ENCODE results near the gene PTPN21.

The PTPN21 gene

DNA sequence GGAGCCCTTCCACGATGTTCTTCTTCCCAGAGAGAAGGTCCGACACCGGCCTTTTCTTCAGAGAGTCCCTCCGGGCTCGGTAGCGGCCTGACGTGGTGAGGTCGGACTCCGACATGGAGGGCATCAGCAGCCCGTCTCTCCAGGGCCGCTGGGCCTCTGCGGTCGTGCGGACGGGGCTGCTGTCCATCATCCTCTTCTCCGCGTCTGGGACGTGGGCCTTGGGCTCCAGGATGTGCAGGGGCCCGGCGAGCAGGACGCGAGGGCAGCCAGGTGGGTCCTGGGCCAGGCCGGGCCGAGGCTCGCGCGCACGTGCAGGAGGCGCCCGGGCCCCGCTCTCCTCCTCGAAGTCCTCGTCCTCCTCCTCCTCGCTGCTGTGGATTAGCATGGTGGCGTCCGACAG lies 75.9 kb downstream of the PTPN21 start:
- H3K4me3 Mint-ChIP-seq: no peak overlapping the region
- H3K36me3 Mint-ChIP-seq (ENCODE audit: low read depth): no peaks in the 10 kb centered on the region
- H3K27me3 Mint-ChIP-seq: peaks cover 24% of the 10 kb centered on the region
- H3K4me1 Mint-ChIP-seq (ENCODE audit: low read depth): no peaks in the 10 kb centered on the region
- H3K9me3 Mint-ChIP-seq: no peaks in the 10 kb centered on the region
- H3K27ac Mint-ChIP-seq: no peak overlapping the region
- DNase-seq: no peak

DNA sequence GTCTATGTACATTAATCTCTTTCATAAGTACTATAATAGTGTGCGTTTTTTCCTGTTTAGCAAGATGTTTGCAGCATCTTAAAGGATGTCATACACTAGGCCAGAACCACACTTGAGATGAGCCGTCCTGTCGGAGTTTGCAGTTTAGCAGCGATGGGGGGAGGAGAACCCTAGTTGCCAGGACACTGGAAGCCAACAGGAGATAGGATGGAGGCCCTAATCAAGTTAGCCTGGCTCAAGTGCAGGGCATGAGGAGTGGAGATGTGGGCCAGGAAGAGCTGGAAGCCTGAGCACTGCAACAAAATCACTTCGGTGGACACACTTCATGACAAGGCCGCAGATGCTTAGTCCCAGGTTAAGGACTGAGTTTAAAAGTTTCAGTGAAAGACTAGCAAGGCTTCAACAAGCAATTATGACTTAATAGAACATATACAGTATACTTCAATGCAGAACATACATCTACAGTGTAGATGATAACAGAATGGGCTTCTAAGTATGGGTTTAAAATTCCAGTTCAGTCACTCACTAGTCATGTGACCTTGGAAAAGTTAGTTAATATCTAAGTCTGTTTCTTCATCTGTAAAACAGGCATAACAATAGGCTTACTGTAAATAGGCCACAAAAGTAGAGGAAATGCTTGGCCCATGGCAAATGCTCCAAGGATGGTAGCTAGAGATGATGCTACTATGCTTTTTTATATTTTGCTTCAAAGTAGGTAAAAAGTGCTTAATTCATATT lies 77.1 kb downstream of the PTPN21 start:
- Mint-ChIP-seq H3K27me3 (peaks cover 18% of the 10 kb centered on the region), H3K9me3 (no peaks in the 10 kb centered on the region), H3K4me1 (ENCODE audit: low read depth) (no peaks in the 10 kb centered on the region), H3K36me3 (ENCODE audit: low read depth) (no peaks in the 10 kb centered on the region), H3K4me3 (no peak overlapping the region), H3K27ac (no peak overlapping the region)
- DNase-seq: no peak

DNA sequence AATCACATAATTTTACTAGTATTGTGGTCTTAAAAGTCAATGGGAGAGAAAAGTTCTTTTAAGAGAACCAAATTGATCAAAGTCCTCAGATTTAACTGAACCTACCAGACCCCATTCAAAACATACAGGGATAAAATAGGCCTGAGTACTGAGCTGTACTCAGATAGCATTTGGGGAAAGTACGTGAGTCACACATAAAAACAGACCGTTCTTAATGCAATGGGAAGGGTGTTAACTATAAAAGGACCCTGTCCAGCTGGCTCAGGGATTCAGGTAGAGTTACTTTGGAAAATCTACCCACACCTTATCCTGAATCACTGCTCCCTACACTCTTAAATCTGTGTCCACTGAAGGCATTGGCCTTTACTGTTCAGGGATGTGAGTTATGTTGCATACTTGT lies 78.0 kb downstream of the PTPN21 start:
- H3K4me1 Mint-ChIP-seq (ENCODE audit: low read depth): no peaks in the 10 kb centered on the region
- H3K9me3 Mint-ChIP-seq: no peaks in the 10 kb centered on the region
- peaks cover 10% of the 10 kb centered on the region for H3K27me3 Mint-ChIP-seq
- no peak overlapping the region for H3K4me3 Mint-ChIP-seq
- no peak for DNase-seq
- no peaks in the 10 kb centered on the region for H3K36me3 Mint-ChIP-seq (ENCODE audit: low read depth)
- H3K27ac Mint-ChIP-seq: no peak overlapping the region

DNA sequence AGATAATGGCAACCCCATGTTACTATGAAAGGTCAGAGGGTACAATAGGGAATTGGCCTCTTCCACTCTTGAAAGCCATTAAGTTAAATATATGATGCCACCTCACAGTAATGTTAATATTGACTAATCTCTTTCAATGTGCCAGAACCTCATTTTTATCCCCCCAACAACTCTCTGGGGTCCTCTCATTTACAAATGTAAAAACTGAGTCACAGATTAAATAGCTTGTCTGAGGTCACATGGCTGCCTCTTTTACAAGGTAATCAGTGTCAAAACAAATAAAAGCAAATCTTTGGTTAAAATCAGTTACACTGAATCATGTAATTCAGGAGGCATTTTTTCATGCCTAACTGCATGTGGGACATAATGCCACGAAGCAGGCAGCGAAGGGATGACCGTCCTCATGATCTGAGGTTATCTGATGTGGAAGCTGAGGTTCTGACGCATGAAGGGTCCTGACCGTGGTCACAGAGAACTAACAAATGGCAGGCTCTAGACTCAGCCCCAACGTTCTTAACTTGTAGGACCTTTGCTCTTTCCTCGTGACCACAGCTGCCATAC lies 78.5 kb downstream of the PTPN21 start:
- Mint-ChIP-seq H3K27ac (no peak overlapping the region), H3K27me3 (peaks cover 7% of the 10 kb centered on the region), H3K4me3 (no peak overlapping the region), H3K36me3 (ENCODE audit: low read depth) (no peaks in the 10 kb centered on the region), H3K4me1 (ENCODE audit: low read depth) (no peaks in the 10 kb centered on the region), H3K9me3 (no peaks in the 10 kb centered on the region)
- DNase-seq: no peak

DNA sequence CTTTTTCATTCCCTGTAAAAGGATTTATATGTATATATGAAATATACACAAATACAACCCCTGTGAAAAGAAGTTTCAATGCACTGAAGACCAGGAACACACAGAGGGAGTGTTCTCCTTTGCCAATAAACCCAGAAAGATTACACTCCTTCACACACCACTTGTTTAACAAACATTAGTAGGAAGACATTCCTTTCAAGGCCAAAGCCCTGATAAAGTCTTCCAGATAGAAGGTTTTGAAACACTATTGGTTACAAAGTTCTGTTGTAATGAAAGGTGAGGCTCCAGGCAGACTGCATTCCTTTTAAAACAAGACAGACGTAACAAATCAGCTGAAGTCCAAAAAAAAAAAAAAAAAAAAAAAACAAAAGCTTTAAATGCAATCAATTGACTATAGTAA lies 81.0 kb downstream of the PTPN21 start:
- no peaks in the 10 kb centered on the region for H3K27me3 Mint-ChIP-seq
- no peak overlapping the region for H3K4me3 Mint-ChIP-seq
- no peaks in the 10 kb centered on the region for H3K9me3 Mint-ChIP-seq
- DNase-seq: no peak
- no peak overlapping the region for H3K27ac Mint-ChIP-seq
- no peaks in the 10 kb centered on the region for H3K4me1 Mint-ChIP-seq (ENCODE audit: low read depth)
- H3K36me3 Mint-ChIP-seq (ENCODE audit: low read depth): no peaks in the 10 kb centered on the region

DNA sequence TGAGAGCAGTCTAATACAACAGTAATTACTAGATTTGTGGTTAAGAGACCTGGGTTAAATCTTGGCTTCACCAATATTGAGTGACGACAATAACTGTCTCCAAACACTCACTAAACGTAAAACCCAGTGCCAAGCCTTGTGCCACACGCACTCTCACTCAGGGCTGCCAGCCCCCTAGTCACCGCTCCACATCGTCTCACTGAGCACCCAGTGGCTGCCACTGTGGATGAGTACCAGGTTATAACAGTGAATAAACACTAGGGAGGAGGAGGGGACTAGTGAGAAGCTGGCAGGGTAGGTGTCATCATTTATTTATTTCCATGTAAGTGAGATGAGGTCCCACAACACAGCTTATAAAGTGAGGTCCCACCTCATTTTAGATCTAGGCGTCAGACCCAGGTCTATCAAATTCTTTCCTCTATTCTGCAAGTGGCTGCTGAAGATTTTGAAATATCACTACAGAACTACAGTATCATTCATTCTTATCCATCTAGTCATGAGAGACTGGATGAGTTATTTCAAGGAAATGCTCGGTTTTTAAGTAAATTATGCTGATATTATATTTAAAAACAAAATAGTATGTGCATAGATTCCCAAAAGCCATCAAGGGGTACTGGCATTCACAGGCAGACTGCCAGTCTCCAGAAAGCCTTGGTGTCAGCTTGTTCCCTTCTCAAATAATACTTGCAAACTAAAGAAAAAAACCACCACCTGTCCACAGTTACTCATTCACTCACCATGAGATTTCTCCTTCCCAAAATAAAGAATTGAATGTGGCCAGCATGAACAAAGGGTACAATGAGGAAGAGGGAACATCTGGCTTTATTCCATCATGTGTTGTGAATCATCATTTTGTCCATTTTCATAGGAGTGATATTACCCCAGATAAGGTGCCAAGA lies 84.0 kb downstream of the PTPN21 start:
- DNase-seq: no peak
- Mint-ChIP-seq H3K9me3 (no peaks in the 10 kb centered on the region), H3K27me3 (no peaks in the 10 kb centered on the region), H3K27ac (no peak overlapping the region), H3K36me3 (ENCODE audit: low read depth) (no peaks in the 10 kb centered on the region), H3K4me1 (ENCODE audit: low read depth) (no peaks in the 10 kb centered on the region), H3K4me3 (no peak overlapping the region)

DNA sequence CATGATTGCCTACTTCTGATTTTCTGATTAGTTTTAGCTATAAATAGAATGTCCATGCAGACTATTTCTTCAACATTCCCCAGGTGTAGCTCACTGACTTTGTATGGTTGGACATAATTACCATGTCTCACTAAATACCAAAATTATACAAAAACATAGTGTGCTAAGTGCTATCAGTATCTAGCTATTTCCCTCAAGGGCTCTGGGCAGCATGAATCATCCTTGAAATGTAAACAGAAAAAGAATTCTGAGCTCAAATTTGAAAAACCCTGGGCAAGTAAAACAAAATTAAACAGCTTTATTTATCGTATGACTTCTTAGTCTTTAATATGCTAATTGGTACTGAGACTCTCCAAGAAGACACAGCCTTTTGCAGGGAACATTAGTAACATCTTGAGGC lies 86.4 kb downstream of the PTPN21 start:
- H3K27me3 Mint-ChIP-seq: no peaks in the 10 kb centered on the region
- H3K36me3 Mint-ChIP-seq (ENCODE audit: low read depth): no peaks in the 10 kb centered on the region
- no peak for DNase-seq
- no peak overlapping the region for H3K27ac Mint-ChIP-seq
- H3K4me1 Mint-ChIP-seq (ENCODE audit: low read depth): no peaks in the 10 kb centered on the region
- no peak overlapping the region for H3K4me3 Mint-ChIP-seq
- H3K9me3 Mint-ChIP-seq: no peaks in the 10 kb centered on the region

DNA sequence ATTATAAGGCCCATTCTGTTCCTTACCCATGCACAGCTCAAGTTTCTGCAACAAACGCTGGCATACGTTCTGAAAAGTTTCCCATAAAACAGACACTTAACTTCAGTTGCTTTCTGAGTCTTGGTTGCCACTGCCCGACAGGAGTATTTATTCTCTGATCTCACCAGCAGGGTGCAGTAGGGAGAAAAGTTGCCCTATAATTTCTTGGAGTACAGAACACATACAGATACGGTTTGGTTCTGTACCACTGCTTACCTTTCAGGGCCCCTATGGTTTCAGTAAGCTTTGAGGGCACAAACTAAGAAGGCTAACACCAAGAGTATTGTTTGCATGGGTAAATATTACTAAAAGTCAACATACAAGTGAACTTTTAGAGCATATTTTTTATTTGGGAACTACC lies 91.5 kb downstream of the PTPN21 start:
- Mint-ChIP-seq H3K4me1 (ENCODE audit: low read depth) (no peaks in the 10 kb centered on the region), H3K36me3 (ENCODE audit: low read depth) (peaks cover 25% of the 10 kb centered on the region), H3K4me3 (no peak overlapping the region), H3K27ac (no peak overlapping the region), H3K9me3 (peaks cover 6% of the 10 kb centered on the region), H3K27me3 (no peaks in the 10 kb centered on the region)
- no peak for DNase-seq

DNA sequence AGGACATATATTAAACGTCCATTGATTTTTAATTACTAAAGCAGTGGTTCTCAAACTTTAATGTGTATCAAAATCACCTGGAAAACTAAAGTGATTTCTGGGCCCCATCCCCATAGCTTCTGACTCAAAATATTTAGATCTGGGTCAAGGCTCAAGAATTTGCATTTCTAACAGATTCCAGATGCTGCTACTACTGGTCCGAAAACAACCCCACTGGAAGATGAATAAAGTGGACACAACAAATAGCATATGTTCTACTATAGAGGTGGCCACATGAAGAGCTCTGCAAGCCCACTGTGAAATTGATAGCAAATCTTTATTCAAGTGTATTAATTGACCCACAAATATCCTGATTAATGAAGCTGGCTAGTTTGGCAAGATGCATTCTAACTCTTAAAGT lies 99.9 kb downstream of the PTPN21 start:
- peaks cover 13% of the 10 kb centered on the region for H3K9me3 Mint-ChIP-seq
- H3K27me3 Mint-ChIP-seq: no peaks in the 10 kb centered on the region
- peaks cover 40% of the 10 kb centered on the region for H3K36me3 Mint-ChIP-seq (ENCODE audit: low read depth)
- no peak overlapping the region for H3K4me3 Mint-ChIP-seq
- H3K27ac Mint-ChIP-seq: no peak overlapping the region
- H3K4me1 Mint-ChIP-seq (ENCODE audit: low read depth): no peaks in the 10 kb centered on the region
- no peak for DNase-seq

DNA sequence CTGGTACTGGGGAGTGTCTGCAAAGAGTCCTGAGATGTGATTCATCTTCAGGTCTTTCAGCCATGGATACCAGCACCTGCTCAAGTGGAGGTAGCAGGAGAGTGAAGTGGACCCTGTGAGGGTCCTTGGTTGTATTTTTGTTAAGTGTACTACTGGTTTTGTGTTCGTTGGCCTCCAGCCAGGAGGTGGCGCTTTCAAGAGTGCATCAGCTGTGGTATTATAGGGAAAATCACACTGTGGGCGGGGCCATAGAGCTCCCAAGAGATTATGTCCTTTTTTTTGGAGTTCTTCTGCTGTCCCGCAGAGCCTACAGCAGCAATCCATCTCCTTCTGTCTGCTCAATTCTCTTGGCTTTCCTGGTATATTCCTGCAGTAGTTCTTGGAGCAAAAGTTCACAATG lies 102.6 kb downstream of the PTPN21 start:
- H3K27ac Mint-ChIP-seq: no peak overlapping the region
- no peak overlapping the region for H3K4me3 Mint-ChIP-seq
- no peaks in the 10 kb centered on the region for H3K27me3 Mint-ChIP-seq
- peaks cover 15% of the 10 kb centered on the region for H3K9me3 Mint-ChIP-seq
- H3K36me3 Mint-ChIP-seq (ENCODE audit: low read depth): peaks cover 43% of the 10 kb centered on the region
- H3K4me1 Mint-ChIP-seq (ENCODE audit: low read depth): no peaks in the 10 kb centered on the region
- DNase-seq: no peak

DNA sequence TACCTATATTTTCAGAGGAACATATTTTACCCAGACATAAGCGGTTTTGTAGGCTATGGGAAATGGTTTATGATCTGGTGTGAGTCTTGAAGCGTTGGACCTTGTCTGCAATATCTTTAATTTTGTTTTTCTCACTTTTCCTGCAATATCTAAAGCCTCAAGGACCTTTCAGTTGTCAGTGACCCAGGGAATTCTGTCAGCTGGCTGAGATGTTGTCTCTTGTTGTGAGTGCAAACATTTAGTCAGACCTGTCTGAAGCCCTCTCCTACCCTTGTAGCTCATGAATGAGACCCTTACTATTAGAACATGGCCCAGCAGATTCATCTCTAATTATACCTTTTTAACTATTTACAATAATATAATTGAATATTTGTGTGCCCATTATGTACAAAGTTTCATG lies 115.7 kb downstream of the PTPN21 start:
- Mint-ChIP-seq H3K36me3 (ENCODE audit: low read depth) (peaks cover 5% of the 10 kb centered on the region), H3K27me3 (no peaks in the 10 kb centered on the region), H3K4me3 (no peak overlapping the region), H3K9me3 (no peaks in the 10 kb centered on the region), H3K27ac (no peak overlapping the region), H3K4me1 (ENCODE audit: low read depth) (no peaks in the 10 kb centered on the region)
- no peak for DNase-seq

DNA sequence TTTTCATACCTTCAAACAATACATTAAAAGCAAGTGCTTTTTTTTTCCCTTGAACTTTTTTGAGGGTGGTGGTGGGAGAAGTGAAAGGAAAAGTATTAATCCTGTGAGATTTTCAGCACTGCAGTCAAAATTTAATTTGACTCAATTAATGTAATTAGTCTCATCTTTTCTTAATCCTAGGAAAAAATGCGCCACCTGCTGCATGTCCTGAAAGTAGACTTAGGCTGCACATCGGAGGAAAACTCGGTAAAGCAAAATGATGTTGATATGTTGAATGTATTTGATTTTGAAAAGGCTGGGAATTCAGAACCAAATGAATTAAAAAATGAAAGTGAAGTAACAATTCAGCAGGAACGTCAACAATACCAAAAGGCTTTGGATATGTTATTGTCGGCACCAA lies 117.1 kb downstream of the PTPN21 start:
- H3K27ac Mint-ChIP-seq: no peak overlapping the region
- DNase-seq: no peak
- no peaks in the 10 kb centered on the region for H3K4me1 Mint-ChIP-seq (ENCODE audit: low read depth)
- peaks cover 5% of the 10 kb centered on the region for H3K36me3 Mint-ChIP-seq (ENCODE audit: low read depth)
- no peaks in the 10 kb centered on the region for H3K27me3 Mint-ChIP-seq
- no peak overlapping the region for H3K4me3 Mint-ChIP-seq
- H3K9me3 Mint-ChIP-seq: no peaks in the 10 kb centered on the region

DNA sequence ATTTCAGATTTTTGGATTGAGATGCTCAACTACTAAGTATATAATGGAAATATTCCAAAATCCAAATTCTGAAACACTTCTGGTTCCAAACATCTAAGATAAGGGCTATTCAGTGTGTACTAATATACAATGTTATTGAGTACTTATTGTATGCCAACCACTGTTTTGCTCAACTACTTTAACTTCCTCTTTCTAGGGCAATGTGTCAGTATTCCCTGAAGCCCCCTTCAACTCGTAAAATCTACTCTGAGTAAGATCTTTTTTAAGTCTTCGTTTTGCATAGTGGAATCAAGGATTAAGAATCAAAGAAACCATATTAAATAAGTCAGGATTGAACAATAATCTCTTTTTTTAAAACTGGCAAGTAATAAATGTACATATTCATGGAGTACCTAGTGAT lies 123.8 kb downstream of the PTPN21 start:
- Mint-ChIP-seq H3K4me3 (no peak overlapping the region), H3K4me1 (ENCODE audit: low read depth) (no peaks in the 10 kb centered on the region), H3K27ac (no peak overlapping the region), H3K27me3 (no peaks in the 10 kb centered on the region), H3K36me3 (ENCODE audit: low read depth) (peaks cover 3% of the 10 kb centered on the region), H3K9me3 (no peaks in the 10 kb centered on the region)
- no peak for DNase-seq

DNA sequence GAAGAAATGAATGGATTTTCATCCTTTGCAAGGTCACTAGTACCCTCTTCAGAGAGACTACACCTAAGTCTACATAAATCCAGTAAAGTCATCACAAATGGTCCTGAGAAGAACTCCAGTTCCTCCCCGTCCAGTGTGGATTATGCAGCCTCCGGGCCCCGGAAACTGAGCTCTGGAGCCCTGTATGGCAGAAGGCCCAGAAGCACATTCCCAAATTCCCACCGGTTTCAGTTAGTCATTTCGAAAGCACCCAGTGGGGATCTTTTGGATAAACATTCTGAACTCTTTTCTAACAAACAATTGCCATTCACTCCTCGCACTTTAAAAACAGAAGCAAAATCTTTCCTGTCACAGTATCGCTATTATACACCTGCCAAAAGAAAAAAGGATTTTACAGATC lies 128.5 kb downstream of the PTPN21 start:
- no peak overlapping the region for H3K27ac Mint-ChIP-seq
- H3K9me3 Mint-ChIP-seq: no peaks in the 10 kb centered on the region
- no peak overlapping the region for H3K4me3 Mint-ChIP-seq
- peaks cover 6% of the 10 kb centered on the region for H3K4me1 Mint-ChIP-seq (ENCODE audit: low read depth)
- H3K27me3 Mint-ChIP-seq: no peaks in the 10 kb centered on the region
- no peak for DNase-seq
- peaks cover under 1% of the 10 kb centered on the region for H3K36me3 Mint-ChIP-seq (ENCODE audit: low read depth)

DNA sequence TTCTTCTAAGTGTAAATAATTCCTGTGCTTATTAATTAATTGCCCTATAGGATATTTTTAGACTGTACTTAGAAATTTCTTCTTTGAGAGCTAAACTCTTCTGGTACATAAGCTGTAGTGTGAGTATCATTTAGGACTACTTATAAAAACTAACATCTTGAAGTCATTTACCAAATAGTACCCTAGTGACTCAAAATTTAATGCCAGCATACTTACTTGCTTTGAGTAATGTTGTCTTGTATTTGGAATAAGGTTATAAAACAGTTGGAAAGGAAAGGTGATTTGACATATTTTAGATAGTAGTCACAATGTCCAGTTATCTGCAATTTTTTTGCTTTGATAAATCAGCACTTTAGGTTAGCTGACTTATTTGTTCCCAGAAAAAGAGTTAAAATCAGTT lies 130.2 kb downstream of the PTPN21 start:
- Mint-ChIP-seq H3K4me1 (ENCODE audit: low read depth) (peaks cover 6% of the 10 kb centered on the region), H3K9me3 (no peaks in the 10 kb centered on the region), H3K4me3 (no peak overlapping the region), H3K27me3 (no peaks in the 10 kb centered on the region), H3K27ac (no peak overlapping the region), H3K36me3 (ENCODE audit: low read depth) (peaks cover 6% of the 10 kb centered on the region)
- no peak for DNase-seq

Data from activated T-cell treated with anti-CD3 and anti-CD28 coated beads, Interleukin-2, amount 50 U/mL, for 24 hours (primary cell).